Type B pancreatic cell (in vitro differentiated cells): Measurements from ENCODE around the gene PRIMA1. TPM values are rescaled to one million over a fixed set of nuclear protein-coding genes. Genes with fewer than 3 reads are reported as not detected.

Source experiments
- DNase-seq: peaks from one replicate; pipeline ENCODE4 v3.0.0; 2021; ENCODE audit warnings: mixed read lengths; ENCODE audit not compliant: unreplicated experiment; ENCODE audit errors: extremely low spot score
- H3K27ac Mint-ChIP-seq: 2 replicates; pipeline ENCODE4 v1.8.0; 2021; ENCODE audit warnings: mild to moderate bottlenecking, mixed read lengths
- H3K27me3 Mint-ChIP-seq: 2 replicates; pipeline ENCODE4 v1.8.0; 2021; ENCODE audit warnings: mixed read lengths
- H3K36me3 Mint-ChIP-seq: 2 replicates; pipeline ENCODE4 v1.8.0; 2021; ENCODE audit warnings: mixed read lengths
- H3K4me1 Mint-ChIP-seq: one replicate; pipeline ENCODE4 v1.8.0; 2021; ENCODE audit warnings: mixed read lengths; ENCODE audit not compliant: unreplicated experiment
- H3K4me3 Mint-ChIP-seq: 2 replicates; pipeline ENCODE4 v1.8.0; 2021; ENCODE audit warnings: mild to moderate bottlenecking, mixed read lengths
- H3K9me3 Mint-ChIP-seq: 2 replicates; pipeline ENCODE4 v1.8.0; 2021; ENCODE audit warnings: mixed read lengths
- total RNA-seq: library from RNA; stranded (reverse); gene quantifications from 2 replicates; pipeline ENCODE4 v1.2.1, GENCODE V29; 2021; ENCODE audit warnings: low replicate concordance
- TF ChIP-seq, protein P1 (sequence below): fragments of 200-600 bp; sonication (generic); conservative IDR thresholded peaks from 2 replicates; pipeline ENCODE4 v1.5.0; 2021; ENCODE audit warnings: antibody characterized with exemption, mild to moderate bottlenecking

The PRIMA1 gene
- total RNA-seq, 1 donor from 2014 or later, result 1.7 TPM

- H3K4me3 Mint-ChIP-seq, result no peak overlapping the region
- DNase-seq, result no peak
- TF ChIP-seq, protein P1, sequence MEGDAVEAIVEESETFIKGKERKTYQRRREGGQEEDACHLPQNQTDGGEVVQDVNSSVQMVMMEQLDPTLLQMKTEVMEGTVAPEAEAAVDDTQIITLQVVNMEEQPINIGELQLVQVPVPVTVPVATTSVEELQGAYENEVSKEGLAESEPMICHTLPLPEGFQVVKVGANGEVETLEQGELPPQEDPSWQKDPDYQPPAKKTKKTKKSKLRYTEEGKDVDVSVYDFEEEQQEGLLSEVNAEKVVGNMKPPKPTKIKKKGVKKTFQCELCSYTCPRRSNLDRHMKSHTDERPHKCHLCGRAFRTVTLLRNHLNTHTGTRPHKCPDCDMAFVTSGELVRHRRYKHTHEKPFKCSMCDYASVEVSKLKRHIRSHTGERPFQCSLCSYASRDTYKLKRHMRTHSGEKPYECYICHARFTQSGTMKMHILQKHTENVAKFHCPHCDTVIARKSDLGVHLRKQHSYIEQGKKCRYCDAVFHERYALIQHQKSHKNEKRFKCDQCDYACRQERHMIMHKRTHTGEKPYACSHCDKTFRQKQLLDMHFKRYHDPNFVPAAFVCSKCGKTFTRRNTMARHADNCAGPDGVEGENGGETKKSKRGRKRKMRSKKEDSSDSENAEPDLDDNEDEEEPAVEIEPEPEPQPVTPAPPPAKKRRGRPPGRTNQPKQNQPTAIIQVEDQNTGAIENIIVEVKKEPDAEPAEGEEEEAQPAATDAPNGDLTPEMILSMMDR, result no peak
- peaks cover under 1% of the 10 kb centered on the region for H3K36me3 Mint-ChIP-seq
- H3K27ac Mint-ChIP-seq, result no peak overlapping the region
- H3K9me3 Mint-ChIP-seq, result no peaks in the 10 kb centered on the region
- H3K4me1 Mint-ChIP-seq, result no peaks in the 10 kb centered on the region
- H3K27me3 Mint-ChIP-seq, result peaks cover 7% of the 10 kb centered on the region
Observed at GRCh38 chr14:93731753-93732152, 56.5 kb downstream of the PRIMA1 start.

- TF ChIP-seq, protein P1, result no peak
- no peaks in the 10 kb centered on the region for H3K4me1 Mint-ChIP-seq
- H3K27ac Mint-ChIP-seq, result no peak overlapping the region
- peaks cover 4% of the 10 kb centered on the region for H3K36me3 Mint-ChIP-seq
- no peak for DNase-seq
- no peaks in the 10 kb centered on the region for H3K9me3 Mint-ChIP-seq
- H3K27me3 Mint-ChIP-seq, result peaks cover 12% of the 10 kb centered on the region
- H3K4me3 Mint-ChIP-seq, result no peak overlapping the region
Observed at GRCh38 chr14:93729993-93730392, 58.3 kb downstream of the PRIMA1 start.

DNA sequence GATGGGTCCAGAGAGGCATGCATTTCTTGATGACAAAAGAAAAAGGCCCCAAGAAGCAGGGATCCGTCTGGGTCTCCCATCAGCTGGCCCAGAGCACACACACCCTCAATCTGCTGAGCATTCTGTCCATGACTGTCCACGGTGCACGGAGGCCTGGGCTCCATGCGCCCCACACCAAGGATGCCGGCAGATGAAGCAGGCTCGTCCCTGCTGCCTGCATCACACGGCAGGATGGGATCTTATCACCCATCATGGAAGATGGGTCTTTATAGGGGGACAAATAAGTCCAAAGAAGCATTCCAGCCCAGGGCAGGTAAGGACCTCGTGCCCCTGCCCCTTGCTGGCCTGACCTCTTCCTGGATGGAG is 59.7 kb downstream of the PRIMA1 start:
- Mint-ChIP-seq H3K4me3 (no peak overlapping the region), H3K27me3 (peaks cover 12% of the 10 kb centered on the region), H3K4me1 (no peaks in the 10 kb centered on the region), H3K36me3 (peaks cover 4% of the 10 kb centered on the region), H3K27ac (no peak overlapping the region), H3K9me3 (no peaks in the 10 kb centered on the region)
- TF ChIP-seq, protein P1, result no peak
- DNase-seq, result no peak

DNA sequence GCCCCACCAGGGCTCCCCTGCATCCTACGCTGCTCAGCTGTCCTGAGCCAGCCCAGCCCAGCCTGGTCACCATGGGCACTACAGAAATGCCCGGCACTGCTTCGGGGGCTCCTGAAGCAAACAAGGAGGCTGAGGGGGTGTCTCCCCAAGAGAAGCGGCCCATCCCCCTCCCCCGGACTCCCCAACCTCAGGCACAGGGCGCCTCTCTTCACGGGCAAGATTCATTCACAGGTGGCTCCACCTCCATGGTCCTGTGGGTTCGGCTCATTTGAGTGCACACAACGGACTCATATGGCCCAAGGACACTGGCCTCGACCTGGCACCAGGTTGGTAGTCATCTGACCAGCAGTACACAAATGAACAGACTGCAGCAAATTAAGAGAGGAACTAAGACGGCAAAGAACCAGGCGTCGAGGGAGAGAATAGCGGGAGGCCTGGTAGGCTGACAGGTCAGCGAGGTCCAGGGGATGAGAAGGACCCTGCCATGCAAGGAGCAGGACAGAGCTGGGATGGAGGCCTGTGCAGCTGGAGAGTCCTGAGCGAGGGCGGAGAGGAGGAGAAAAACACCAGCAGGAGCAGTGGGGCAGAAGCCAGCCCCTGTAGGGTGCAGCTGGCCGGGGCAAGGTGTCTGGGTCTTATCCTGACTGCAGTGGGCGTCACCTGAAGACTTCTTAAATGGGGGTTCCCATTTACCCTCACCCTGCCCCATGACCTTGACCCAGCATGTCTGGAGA is 60.2 kb downstream of the PRIMA1 start:
- peaks cover 12% of the 10 kb centered on the region for H3K27me3 Mint-ChIP-seq
- H3K4me3 Mint-ChIP-seq, result no peak overlapping the region
- H3K4me1 Mint-ChIP-seq, result no peaks in the 10 kb centered on the region
- no peaks in the 10 kb centered on the region for H3K9me3 Mint-ChIP-seq
- no peak overlapping the region for H3K27ac Mint-ChIP-seq
- H3K36me3 Mint-ChIP-seq, result peaks cover 4% of the 10 kb centered on the region
- DNase-seq, result no peak
- TF ChIP-seq, protein P1, result no peak

DNA sequence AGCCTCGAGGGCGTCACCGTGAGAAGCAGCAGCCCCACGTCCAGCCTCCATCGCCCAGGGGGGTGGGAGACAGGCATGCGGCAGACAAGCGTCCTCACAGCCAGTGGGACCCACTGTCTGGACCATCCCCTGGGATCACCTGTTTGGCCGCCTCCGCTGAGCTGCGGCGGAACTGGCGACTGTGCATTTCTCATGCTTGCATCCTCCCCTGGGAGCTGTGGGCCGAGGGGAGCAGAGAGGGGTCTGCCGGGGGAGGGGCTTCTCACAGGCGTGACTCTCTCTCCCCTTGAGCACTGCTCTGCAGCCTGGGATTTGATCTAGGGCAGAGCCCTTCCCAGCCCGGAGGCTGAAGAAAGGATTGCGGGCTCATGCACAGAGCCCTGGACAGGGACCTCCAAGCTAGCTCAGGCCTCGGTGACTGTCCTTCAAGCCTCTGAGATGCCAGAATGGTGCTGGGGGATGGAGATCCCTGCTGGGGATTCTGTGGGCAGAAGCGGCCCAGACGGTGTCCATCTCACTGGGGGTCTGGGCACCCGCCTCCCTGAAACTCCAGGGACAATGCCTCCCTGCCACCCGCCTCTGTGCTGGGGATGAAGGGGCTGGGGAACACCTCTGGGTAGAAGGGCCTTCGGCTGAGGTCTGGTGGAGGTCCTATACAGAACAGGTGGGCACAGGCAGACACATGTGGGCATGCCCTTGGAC is 61.1 kb downstream of the PRIMA1 start:
- H3K4me1 Mint-ChIP-seq, result no peaks in the 10 kb centered on the region
- H3K4me3 Mint-ChIP-seq, result no peak overlapping the region
- no peak for DNase-seq
- no peak overlapping the region for H3K27ac Mint-ChIP-seq
- no peaks in the 10 kb centered on the region for H3K9me3 Mint-ChIP-seq
- H3K36me3 Mint-ChIP-seq, result peaks cover 4% of the 10 kb centered on the region
- peaks cover 12% of the 10 kb centered on the region for H3K27me3 Mint-ChIP-seq
- TF ChIP-seq, protein P1, result no peak
